ENCODE measurements around the gene NPY5R. TPM values are rescaled to one million over a fixed set of nuclear protein-coding genes. Genes with fewer than 3 reads are reported as not detected.

NPY5R gene
- total and polyA plus RNA-seq, 2 of the 13 experiments (the other 11 are each of a cell fraction or from before 2014, with no cell fraction given) = not detected

- no peak for TF ChIP-seq ZNF142 (CRISPR knock-in tag; IDR thresholded peaks at IDR 0.05)
These were observed 41.2 kb downstream of the NPY5R start (continued) for GRCh38 chr4:163384926-163385325.

- no peak overlapping the region for H2AFZ ChIP-seq (ENCODE audit: low read length)
- TF ChIP-seq ZNF891 (CRISPR knock-in tag; IDR thresholded peaks at IDR 0.05) = no peak
These were observed 41.8 kb downstream of the NPY5R start for GRCh38 chr4:163385466-163385865.

More at GRCh38 chr4:163385466-163385865, 41.8 kb downstream of the NPY5R start:
- no peak for DNase-seq (ENCODE audit: low spot score)
- no peaks in the 10 kb centered on the region for H3K27me3 ChIP-seq (ENCODE audit: control insufficient read depth in 1 of 2, insufficient read depth in 2 of 2, low read length in 2 of 2)
- no peaks in the 10 kb centered on the region for H3K9me3 ChIP-seq (ENCODE audit: low read length)
- H3K4me3 ChIP-seq (replicated peaks in 1 of 3; ENCODE audit: insufficient read depth in 1 of 3, low read depth in 2 of 3, low read length in 3 of 3) = no peak overlapping the region
- H3K4me1 ChIP-seq (ENCODE audit: insufficient read depth, low read length) = no peaks in the 10 kb centered on the region
- ChIA-PET POLR2A (no interaction called here), CTCF (ENCODE audit: low intra/inter-chr PET ratio, low total read pairs) (no interaction called here)
- H3K36me3 ChIP-seq (replicated peaks in 1 of 2; ENCODE audit: control insufficient read depth in 1 of 2, insufficient read depth in 2 of 2, low read length in 2 of 2) = no peaks in the 10 kb centered on the region
- in situ Hi-C loops (cut with HindIII; ENCODE audit: extremely low pct_ligation_motif_present, low pct_unique_long_range_greater_than_20kb) = no loop called here
- no peaks in the 10 kb centered on the region for H3K79me2 ChIP-seq (ENCODE audit: insufficient read depth, low read length)
- no TSS peak for BruUV-seq (replicated peaks)
- intact Hi-C loops (cut with micrococcal nuclease; ENCODE audit: unreplicated experiment) = no loop called here
- H3K4me2 ChIP-seq (ENCODE audit: low read depth, low read length) = no peak overlapping the region
- H3K27ac ChIP-seq (ENCODE audit: extremely low read length, insufficient read depth, low read length) = no peak overlapping the region
- ATAC-seq = no peak
- 0% methylated on average over 4 of the region's 4 CpGs for WGBS (ENCODE audit: low lambda C conversion rate)
- no peak for FAIRE-seq
- no peak overlapping the region for H3K9ac ChIP-seq (ENCODE audit: insufficient read depth, low read depth, low read length)
- no peaks in the 10 kb centered on the region for H4K20me1 ChIP-seq (ENCODE audit: insufficient read depth, low read length)
